Keratinocyte (primary cell): ENCODE data around the gene CPSF4. TPM values are rescaled to one million over a fixed set of nuclear protein-coding genes. Genes with fewer than 3 reads are reported as not detected.

ENCODE experiments used
- DNase-seq: peaks from one replicate; pipeline ENCODE4 v3.0.0-alpha.2; 2011; ENCODE audit warnings: low read depth, missing footprints, low spot score
- FAIRE-seq: peaks from 2 replicates; lab custom pipeline; 2011; peaks lifted over from hg19 to GRCh38; lab: Jason Lieb, UNC
- H2AFZ ChIP-seq: 2 replicates; pipeline ENCODE4 v1.6.0; 2012; ENCODE audit warnings: low read length, control low read depth, inconsistent platforms; ENCODE audit not compliant: control insufficient read depth
- H3K27ac ChIP-seq: 2 replicates; pipeline ENCODE4 v1.5.1; 2011; ENCODE audit warnings: low read length; ENCODE audit not compliant: control insufficient read depth, insufficient read depth
- H3K27me3 ChIP-seq: 3 replicates; pipeline ENCODE4 v1.6.0; 2011; ENCODE audit warnings: low read length; ENCODE audit not compliant: control insufficient read depth, insufficient read depth; ENCODE audit errors: extremely low read depth
- H3K36me3 ChIP-seq, 2 experiments: 2 replicates in 1 of 2; 3 replicates in 1 of 2; pipeline ENCODE4 v1.5.1; 2011; ENCODE audit warnings: low read length in 2 of 2, mild to moderate bottlenecking in 1 of 2; ENCODE audit not compliant: control insufficient read depth in 2 of 2, insufficient read depth in 2 of 2; ENCODE audit errors: extremely low read depth in 1 of 2
- H3K4me1 ChIP-seq: 3 replicates; pipeline ENCODE4 v1.5.1; 2011; ENCODE audit warnings: low read length; ENCODE audit not compliant: control insufficient read depth, insufficient read depth; ENCODE audit errors: extremely low read depth
- H3K4me2 ChIP-seq: 3 replicates; pipeline ENCODE4 v1.6.0; 2011; ENCODE audit warnings: low read depth, low read length; ENCODE audit not compliant: control insufficient read depth, insufficient read depth; ENCODE audit errors: extremely low read depth
- H3K4me3 ChIP-seq, 3 experiments: fragments of 200-600 bp in 1 of 3; sonication (generic) in 1 of 3; 2 replicates in 2 of 3; 3 replicates in 1 of 3; pipeline ENCODE4 v1.5.1; 2011 to 2016; ENCODE audit warnings: low read length in 3 of 3, mild to moderate bottlenecking in 3 of 3, control low read depth in 2 of 3, inconsistent platforms in 1 of 3, low read depth in 1 of 3, mixed read lengths in 1 of 3, mixed run types in 1 of 3, moderate library complexity in 1 of 3; ENCODE audit not compliant: control insufficient read depth in 2 of 3, insufficient read depth in 2 of 3; ENCODE audit errors: extremely low read depth in 1 of 3
- H3K79me2 ChIP-seq: 2 replicates; pipeline ENCODE4 v1.6.0; 2012; ENCODE audit warnings: low read length; ENCODE audit not compliant: control insufficient read depth, insufficient read depth
- H3K9ac ChIP-seq: 3 replicates; pipeline ENCODE4 v1.6.0; 2011; ENCODE audit warnings: low read length; ENCODE audit not compliant: control insufficient read depth, insufficient read depth; ENCODE audit errors: extremely low read depth
- H3K9me1 ChIP-seq: 3 replicates; pipeline ENCODE4 v1.6.0; 2011; ENCODE audit warnings: low read length; ENCODE audit not compliant: control insufficient read depth, insufficient read depth; ENCODE audit errors: extremely low read depth
- H3K9me3 ChIP-seq: 2 replicates; pipeline ENCODE4 v1.5.1; 2012; ENCODE audit warnings: low read depth, low read length; ENCODE audit not compliant: control insufficient read depth
- H4K20me1 ChIP-seq: 3 replicates; pipeline ENCODE4 v1.6.0; 2011; ENCODE audit warnings: low read length; ENCODE audit not compliant: control insufficient read depth, insufficient read depth; ENCODE audit errors: extremely low read depth
- CTCF ChIP-seq, 3 experiments: IDR thresholded peaks in 1 of 3; conservative IDR thresholded peaks in 1 of 3; optimal IDR thresholded peaks in 1 of 3; 2 replicates in 2 of 3; 3 replicates in 1 of 3; pipeline versions ENCODE3 to v1.5.1; 2011; ENCODE audit warnings: low read length in 3 of 3, mild to moderate bottlenecking in 3 of 3, moderate library complexity in 2 of 3, control low read depth in 1 of 3, inconsistent platforms in 1 of 3; ENCODE audit not compliant: insufficient read depth in 2 of 3; ENCODE audit errors: extremely low read depth in 1 of 3
- EZH2 ChIP-seq: IDR thresholded peaks from one replicate; pipeline ENCODE4 v1.6.1; 2012; ENCODE audit warnings: inconsistent platforms, mild to moderate bottlenecking, low read length, moderate library complexity
- dilution Hi-C: fragments of 300-500 bp; cut with MboI; formaldehyde crosslinking; loops from one replicate; pipeline ENCODE4 v1.7.0; 2020; ENCODE audit warnings: low sequenced_read_pairs; ENCODE audit not compliant: extremely low pct_ligation_motif_present
- polyA plus RNA-seq, 5 experiments: library from polyadenylated mRNA; depleted of rRNA in 3 of 5; stranded (reverse) in 3 of 5; stranded (forward) in 1 of 5; unstranded in 1 of 5; fragments of >200 nt; gene quantifications; 1 replicate in 1 of 5; 2 replicates in 3 of 5; 3 replicates in 1 of 5; pipeline versions ENCODE4 v1.2.1 to v1.2.3, GENCODE V29; 2011 to 2012; ENCODE audit warnings: missing spikeins in 2 of 5, low read depth in 1 of 5, low replicate concordance in 1 of 5

CPSF4 gene
- polyA plus RNA-seq, 1 donor (not counting 4 experiments of a cell fraction or from before 2014, with no cell fraction given): 25.0 TPM

GRCh38 chr7:99419323-99420021 is 19.3 kb upstream of the CPSF4 start:
- H3K4me3 ChIP-seq: no peak overlapping the region
- peaks cover 43 to 44% of the 10 kb centered on the region in 2 experiments for H3K36me3 ChIP-seq
- dilution Hi-C loops: no loop called here
- no peak overlapping the region for H3K4me2 ChIP-seq
- DNase-seq (no peak), FAIRE-seq (no peak)
- no peak overlapping the region for H3K27ac ChIP-seq
- H4K20me1 ChIP-seq: peaks cover 4% of the 10 kb centered on the region
- no peaks in the 10 kb centered on the region for H3K4me1 ChIP-seq
- no peak for TF ChIP-seq EZH2
- no peak for TF ChIP-seq CTCF (optimal IDR thresholded peaks at IDR 0.05 in 1 of 3, IDR thresholded peaks at IDR 0.05 in 1 of 3, conservative IDR thresholded peaks at IDR 0.05 in 1 of 3; ENCODE audit: extremely low read depth in 1 of 3, insufficient read depth in 2 of 3, low read length in 3 of 3)
- no peaks in the 10 kb centered on the region for H3K9me1 ChIP-seq
- no peak overlapping the region for H3K9ac ChIP-seq
- no peaks in the 10 kb centered on the region for H3K79me2 ChIP-seq
- H3K9me3 ChIP-seq: no peaks in the 10 kb centered on the region
- H3K27me3 ChIP-seq: no peaks in the 10 kb centered on the region
- no peak overlapping the region for H2AFZ ChIP-seq

- no peaks in the 10 kb centered on the region for H3K79me2 ChIP-seq
- no peak overlapping the region for H3K4me2 ChIP-seq
- H2AFZ ChIP-seq: no peak overlapping the region
- dilution Hi-C loops: no loop called here
- no peak overlapping the region for H3K4me3 ChIP-seq
- no peak for FAIRE-seq
- no peaks in the 10 kb centered on the region for H3K9me3 ChIP-seq
- no peaks in the 10 kb centered on the region for H3K4me1 ChIP-seq
- H3K36me3 ChIP-seq: peaks cover 43 to 48% of the 10 kb centered on the region in 2 experiments
- H3K27me3 ChIP-seq: no peaks in the 10 kb centered on the region
- DNase-seq: no peak
- H4K20me1 ChIP-seq: peaks cover 4% of the 10 kb centered on the region
- TF ChIP-seq EZH2: no peak
- no peak for TF ChIP-seq CTCF (optimal IDR thresholded peaks at IDR 0.05 in 1 of 3, IDR thresholded peaks at IDR 0.05 in 1 of 3, conservative IDR thresholded peaks at IDR 0.05 in 1 of 3; ENCODE audit: extremely low read depth in 1 of 3, insufficient read depth in 2 of 3, low read length in 3 of 3)
- no peak overlapping the region for H3K27ac ChIP-seq
- no peaks in the 10 kb centered on the region for H3K9me1 ChIP-seq
- H3K9ac ChIP-seq: no peak overlapping the region
Observed at GRCh38 chr7:99420213-99420612, 18.5 kb upstream of the CPSF4 start.
